ENCODE measurements around the gene ARSB.

Gene ARSB

DNA sequence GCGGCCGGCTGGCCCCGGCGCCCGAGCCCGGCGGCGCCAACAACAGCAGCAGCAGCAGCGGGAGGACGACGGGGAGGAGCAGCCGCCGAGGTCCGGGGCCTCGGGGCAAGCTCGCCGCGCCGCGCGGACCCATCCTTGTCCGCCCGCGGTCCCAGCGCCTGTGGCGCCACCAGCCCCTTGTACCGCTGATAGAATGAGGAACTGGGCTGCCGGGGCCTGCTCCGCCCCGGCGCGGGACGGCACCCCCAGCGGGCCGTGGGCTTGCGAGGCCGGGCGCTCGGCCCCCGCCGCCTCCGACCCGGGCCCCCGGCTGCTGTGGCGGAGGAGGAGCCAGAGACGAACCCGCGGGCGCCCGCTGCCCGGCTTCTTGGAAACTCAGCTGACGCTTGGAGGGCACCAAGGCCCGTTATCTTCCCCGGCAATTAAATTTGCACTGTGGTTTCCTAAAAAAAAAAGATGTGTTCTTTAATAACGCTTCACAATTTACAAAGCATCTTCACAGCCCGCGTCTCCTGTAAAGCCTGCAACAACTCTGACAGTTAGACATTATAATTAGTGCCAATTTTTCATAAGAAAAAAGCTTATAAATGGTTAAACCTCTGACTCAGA is at the start of gene ARSB:
ARSB (minus strand) TSS at position 195 of the 609 bp plus-strand sequence; CDS start at position 133, 62 bp downstream.
- TF ChIP-seq, protein P1, sequence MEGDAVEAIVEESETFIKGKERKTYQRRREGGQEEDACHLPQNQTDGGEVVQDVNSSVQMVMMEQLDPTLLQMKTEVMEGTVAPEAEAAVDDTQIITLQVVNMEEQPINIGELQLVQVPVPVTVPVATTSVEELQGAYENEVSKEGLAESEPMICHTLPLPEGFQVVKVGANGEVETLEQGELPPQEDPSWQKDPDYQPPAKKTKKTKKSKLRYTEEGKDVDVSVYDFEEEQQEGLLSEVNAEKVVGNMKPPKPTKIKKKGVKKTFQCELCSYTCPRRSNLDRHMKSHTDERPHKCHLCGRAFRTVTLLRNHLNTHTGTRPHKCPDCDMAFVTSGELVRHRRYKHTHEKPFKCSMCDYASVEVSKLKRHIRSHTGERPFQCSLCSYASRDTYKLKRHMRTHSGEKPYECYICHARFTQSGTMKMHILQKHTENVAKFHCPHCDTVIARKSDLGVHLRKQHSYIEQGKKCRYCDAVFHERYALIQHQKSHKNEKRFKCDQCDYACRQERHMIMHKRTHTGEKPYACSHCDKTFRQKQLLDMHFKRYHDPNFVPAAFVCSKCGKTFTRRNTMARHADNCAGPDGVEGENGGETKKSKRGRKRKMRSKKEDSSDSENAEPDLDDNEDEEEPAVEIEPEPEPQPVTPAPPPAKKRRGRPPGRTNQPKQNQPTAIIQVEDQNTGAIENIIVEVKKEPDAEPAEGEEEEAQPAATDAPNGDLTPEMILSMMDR (IDR thresholded peaks at IDR 0.05), result no peak

DNA sequence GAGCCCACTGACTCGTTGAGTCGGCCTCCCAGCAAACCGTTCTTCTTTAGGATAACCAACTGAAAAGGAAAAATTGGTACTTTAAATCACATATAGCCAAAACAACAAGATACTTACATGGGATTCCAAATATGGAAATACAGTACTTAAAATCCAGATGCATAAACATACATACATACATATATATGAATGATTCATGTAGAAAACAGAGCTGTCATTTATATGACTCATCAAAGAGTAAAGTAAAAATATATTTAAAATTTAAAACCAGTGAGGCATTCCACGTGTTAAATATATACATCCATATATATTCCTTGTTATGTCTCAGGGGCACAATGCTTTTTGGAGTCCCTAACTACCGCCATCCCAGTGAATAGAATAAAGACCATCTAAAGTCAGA is 47.7 kb upstream of the ARSB start:
- TF ChIP-seq, protein P1 (IDR thresholded peaks at IDR 0.05), result no peak

DNA sequence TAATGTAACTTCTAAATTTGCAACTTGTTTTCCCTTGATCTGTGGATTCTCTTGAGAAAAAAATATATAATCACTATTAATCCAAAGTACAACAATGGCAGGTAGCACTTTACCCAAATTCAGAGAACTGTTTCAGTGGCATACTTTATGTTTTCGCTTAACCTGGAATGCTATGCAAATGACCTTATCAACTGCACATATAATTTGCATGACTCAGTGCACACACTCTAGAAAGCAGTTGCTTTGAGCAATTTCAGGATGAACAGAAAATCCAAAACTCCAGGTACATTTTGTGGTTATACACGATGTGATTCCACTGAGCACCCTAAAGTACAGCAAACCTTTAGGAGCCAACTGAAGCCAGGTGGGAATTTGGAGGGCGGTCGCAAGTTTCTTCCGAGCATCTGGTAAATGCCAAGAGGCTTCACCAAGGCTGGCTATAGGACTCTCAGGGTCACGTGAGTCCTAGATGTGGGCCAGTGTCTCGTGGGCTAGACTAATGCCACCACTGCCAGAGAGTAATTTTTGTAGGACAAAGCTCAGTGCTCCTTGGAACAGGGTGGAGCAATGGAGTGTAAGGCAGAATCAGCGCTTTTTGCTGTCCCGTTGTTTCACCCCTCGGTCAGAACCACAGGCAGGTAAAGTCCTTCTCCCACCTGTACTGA is 47.1 kb upstream of the ARSB start:
- TF ChIP-seq, protein P1 (IDR thresholded peaks at IDR 0.05), result no peak

DNA sequence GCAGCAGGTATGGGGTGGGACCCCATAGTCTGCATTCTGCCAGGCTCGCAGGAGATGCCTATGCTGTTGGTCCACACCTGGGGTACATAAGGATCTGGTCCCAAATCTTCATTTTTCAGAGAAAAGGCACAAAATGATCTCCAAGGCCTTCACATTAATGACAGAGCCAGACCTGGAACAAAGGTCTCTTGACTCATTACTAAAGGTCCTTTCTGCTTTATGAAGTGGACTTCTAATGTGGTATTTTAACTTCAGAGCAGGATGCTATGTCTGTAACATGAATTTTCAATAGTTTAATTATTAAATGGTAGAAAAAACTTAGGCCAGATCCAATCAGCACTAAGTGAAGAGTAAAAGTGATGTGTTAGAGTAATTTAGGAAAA is 46.4 kb upstream of the ARSB start:
- TF ChIP-seq, protein P1 (IDR thresholded peaks at IDR 0.05), result no peak

DNA sequence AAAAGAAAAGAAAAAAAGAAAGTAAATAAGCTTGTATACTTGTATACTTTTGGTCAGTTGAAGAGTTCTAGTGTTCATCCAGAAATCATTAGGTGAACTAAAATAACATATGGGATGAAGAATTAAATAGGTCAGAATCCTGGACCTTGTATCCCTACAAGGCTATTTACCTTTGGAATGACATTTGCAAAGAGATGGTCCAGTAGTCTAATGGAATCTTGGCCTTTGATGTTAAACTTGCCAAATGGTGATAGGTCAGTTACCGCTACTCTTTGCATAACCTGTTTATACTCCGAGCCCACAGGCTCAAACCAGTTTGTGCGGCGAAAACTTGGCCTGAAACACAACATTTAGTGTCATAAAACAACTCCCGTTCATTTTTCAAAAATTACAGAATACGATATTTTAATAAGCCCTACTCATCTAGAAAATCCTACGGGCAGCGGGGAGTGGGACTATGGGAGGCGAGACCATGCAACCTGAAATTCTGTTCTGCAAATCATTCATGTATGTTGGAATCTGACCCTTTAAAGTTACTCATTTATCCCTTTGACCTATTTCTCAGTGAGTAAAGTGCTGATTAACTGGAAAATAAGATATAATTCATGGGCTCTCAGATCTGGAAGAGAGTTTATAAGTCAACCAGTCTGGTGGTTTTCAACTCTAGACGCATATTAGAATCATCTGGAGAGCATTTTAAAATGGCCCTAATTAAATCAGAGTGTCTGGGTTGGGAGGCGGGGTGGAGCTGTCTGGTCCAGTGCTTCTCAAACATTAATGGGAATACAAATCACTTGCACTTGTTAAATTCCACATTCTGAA is 45.8 kb upstream of the ARSB start:
- TF ChIP-seq, protein P1 (IDR thresholded peaks at IDR 0.05), result no peak

DNA sequence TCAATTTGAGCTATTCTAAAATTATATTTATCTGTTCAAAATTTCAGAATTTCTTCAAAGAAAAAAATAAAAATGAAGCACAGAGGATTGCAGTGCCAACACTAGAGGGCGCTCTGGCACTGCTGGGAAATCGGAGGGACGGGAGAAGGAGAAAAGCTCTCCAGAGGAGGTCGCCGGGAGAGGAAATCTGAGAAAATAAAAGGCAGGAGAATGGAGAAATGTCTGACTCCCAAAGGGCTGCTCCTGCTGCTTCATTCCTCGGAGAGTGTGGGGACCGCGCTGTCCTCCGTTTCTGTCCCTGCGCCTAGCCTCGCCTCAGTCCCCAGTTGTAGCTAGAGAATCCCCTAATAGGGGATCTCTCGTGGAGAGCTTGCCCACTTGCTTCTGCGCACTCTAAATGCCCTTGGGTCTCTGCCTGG is 40.0 kb upstream of the ARSB start:
- TF ChIP-seq, protein P1 (IDR thresholded peaks at IDR 0.05), result peak; percentile 97

DNA sequence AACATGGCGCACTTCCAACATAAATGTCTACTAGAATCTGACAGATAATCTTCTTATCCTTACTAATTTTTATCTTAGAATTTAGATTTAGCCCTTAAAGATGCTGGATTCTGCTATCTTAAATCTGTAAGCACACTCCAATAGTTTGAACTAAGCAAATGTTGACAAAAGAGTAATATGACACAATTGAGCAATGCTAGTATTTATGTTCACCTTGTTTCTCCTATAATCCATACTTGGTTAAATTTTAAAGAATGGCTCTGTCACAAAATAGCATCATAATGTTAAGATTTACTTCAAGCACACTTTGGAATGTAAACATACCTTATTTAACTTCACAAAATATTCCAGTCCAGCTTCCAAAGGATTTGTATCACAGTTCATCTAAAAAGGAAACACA is 38.8 kb upstream of the ARSB start:
- TF ChIP-seq, protein P1 (IDR thresholded peaks at IDR 0.05), result no peak
